WERI-Rb-1 (cell line): ENCODE data around the gene GALNTL6.
"Not testable (repeated sequence)": the region's sequence is repeated elsewhere in the genome, so short reads cannot be mapped to it uniquely, and the experiment has no call there.

Source experiments
- DNase-seq: peaks from one replicate; pipeline ENCODE4 v3.0.0-alpha.2; 2020
- H3K27ac ChIP-seq: fragments of 250-450 bp; sonication (Bioruptor Pico); 2 replicates; pipeline ENCODE4 v1.5.1; 2020; ENCODE audit warnings: mild to moderate bottlenecking, moderate library complexity
- H3K27me3 ChIP-seq: fragments of 250-450 bp; sonication (Bioruptor Pico); 2 replicates; pipeline ENCODE4 v1.5.1; 2021; ENCODE audit warnings: mild to moderate bottlenecking, low read depth, moderate library complexity; ENCODE audit not compliant: insufficient read depth, severe bottlenecking
- H3K36me3 ChIP-seq: fragments of 250-450 bp; sonication (Bioruptor Pico); 2 replicates; pipeline ENCODE4 v1.5.1; 2020; ENCODE audit warnings: mild to moderate bottlenecking, moderate library complexity
- H3K4me3 ChIP-seq: 2 replicates; pipeline ENCODE4 v1.5.1; 2011; ENCODE audit warnings: low read depth, mild to moderate bottlenecking, control low read depth, low read length
- H3K9me3 ChIP-seq: fragments of 250-450 bp; sonication (Bioruptor Pico); 2 replicates; pipeline ENCODE4 v1.5.1; 2021; ENCODE audit warnings: mild to moderate bottlenecking, moderate library complexity; ENCODE audit not compliant: severe bottlenecking
- TF ChIP-seq, protein P1 (sequence below): IDR thresholded peaks from 2 replicates; pipeline ENCODE4 v1.5.1; 2011; ENCODE audit warnings: low read depth, mild to moderate bottlenecking, control low read depth, inconsistent platforms, low read length

Gene GALNTL6

DNA sequence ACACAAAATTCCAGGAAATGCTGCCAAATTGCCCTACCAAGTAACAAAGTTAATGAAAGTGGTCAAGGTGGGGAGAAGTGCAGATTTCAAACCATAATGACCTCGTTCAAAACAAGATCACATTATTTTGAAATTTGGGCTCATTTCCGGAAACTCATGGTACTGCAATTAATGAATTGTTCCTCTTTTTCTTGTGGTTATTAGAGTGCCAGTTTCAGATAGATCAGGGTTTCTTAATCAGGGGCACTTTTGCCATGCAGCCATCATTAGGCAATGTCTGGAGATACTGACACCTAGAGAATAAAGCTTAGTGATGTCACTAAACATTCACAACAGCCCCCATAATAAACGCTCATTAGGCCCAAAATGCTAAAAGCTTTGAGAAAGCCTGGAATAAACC lies 973.9 kb downstream of the GALNTL6 start:
- Histone ChIP-seq H3K36me3 (no peaks in the 10 kb centered on the region), H3K9me3 (no peaks in the 10 kb centered on the region), H3K4me3 (no peak overlapping the region), H3K27me3 (no peaks in the 10 kb centered on the region), H3K27ac (no peak overlapping the region)
- TF ChIP-seq, protein P1, sequence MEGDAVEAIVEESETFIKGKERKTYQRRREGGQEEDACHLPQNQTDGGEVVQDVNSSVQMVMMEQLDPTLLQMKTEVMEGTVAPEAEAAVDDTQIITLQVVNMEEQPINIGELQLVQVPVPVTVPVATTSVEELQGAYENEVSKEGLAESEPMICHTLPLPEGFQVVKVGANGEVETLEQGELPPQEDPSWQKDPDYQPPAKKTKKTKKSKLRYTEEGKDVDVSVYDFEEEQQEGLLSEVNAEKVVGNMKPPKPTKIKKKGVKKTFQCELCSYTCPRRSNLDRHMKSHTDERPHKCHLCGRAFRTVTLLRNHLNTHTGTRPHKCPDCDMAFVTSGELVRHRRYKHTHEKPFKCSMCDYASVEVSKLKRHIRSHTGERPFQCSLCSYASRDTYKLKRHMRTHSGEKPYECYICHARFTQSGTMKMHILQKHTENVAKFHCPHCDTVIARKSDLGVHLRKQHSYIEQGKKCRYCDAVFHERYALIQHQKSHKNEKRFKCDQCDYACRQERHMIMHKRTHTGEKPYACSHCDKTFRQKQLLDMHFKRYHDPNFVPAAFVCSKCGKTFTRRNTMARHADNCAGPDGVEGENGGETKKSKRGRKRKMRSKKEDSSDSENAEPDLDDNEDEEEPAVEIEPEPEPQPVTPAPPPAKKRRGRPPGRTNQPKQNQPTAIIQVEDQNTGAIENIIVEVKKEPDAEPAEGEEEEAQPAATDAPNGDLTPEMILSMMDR: no peak
- no peak for DNase-seq

DNA sequence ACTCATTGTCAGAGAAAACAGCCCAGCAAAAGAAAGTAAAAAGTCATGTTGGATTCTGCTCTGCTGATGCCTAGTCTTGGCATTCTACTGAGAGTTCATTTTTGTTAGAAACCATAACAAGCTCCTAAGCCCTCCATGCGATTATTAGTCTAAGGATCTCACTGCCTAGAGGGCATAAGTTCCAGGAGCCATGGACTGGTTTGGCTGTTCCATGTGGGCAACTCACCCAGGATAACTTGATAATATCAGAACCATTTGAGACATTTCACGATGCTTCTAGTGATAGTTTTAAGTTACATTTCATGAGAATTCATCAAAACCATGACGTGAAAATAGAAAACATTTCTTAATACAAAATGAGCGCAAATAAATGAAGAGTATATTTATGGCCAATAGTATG lies 978.6 kb downstream of the GALNTL6 start:
- TF ChIP-seq, protein P1: no peak
- H3K4me3 ChIP-seq: no peak overlapping the region
- DNase-seq: no peak
- H3K36me3 ChIP-seq: no peaks in the 10 kb centered on the region
- H3K27ac ChIP-seq: no peak overlapping the region
- no peaks in the 10 kb centered on the region for H3K9me3 ChIP-seq
- no peaks in the 10 kb centered on the region for H3K27me3 ChIP-seq

- Histone ChIP-seq H3K4me3 (no peak overlapping the region), H3K9me3 (no peaks in the 10 kb centered on the region), H3K27me3 (no peaks in the 10 kb centered on the region), H3K36me3 (no peaks in the 10 kb centered on the region), H3K27ac (no peak overlapping the region)
- no peak for DNase-seq
- TF ChIP-seq, protein P1: no peak
Measured at GRCh38 chr4:172793565-172794306, 980.5 kb downstream of the GALNTL6 start.

- Histone ChIP-seq H3K4me3 (no peak overlapping the region), H3K27ac (no peak overlapping the region), H3K27me3 (no peaks in the 10 kb centered on the region), H3K9me3 (no peaks in the 10 kb centered on the region), H3K36me3 (no peaks in the 10 kb centered on the region)
- TF ChIP-seq, protein P1: no peak
- DNase-seq: no peak
Measured at GRCh38 chr4:172794307-172794703, 981.1 kb downstream of the GALNTL6 start.

DNA sequence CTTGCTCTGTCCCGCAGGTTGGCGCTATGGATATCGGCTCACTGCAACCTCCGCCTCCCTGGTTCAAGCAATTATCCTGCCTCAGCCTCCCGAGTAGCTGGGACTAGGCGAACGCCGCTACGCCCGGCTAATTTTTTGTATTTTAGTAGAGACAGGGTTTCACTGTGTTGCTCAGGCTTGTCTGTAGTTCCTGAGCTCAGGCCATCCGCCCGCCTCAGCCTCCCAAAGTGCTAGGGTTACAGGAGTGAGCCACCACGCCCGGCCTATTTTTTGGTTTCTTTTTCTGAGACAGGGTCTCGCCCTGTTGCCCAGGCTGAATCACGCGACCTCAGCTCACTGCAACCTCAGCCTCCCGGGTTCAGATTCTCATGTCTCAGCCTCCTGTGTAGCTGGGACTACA lies 984.1 kb downstream of the GALNTL6 start:
- not testable (repeated sequence) for H3K36me3 ChIP-seq, H3K27me3 ChIP-seq, DNase-seq, H3K9me3 ChIP-seq, H3K4me3 ChIP-seq, H3K27ac ChIP-seq

DNA sequence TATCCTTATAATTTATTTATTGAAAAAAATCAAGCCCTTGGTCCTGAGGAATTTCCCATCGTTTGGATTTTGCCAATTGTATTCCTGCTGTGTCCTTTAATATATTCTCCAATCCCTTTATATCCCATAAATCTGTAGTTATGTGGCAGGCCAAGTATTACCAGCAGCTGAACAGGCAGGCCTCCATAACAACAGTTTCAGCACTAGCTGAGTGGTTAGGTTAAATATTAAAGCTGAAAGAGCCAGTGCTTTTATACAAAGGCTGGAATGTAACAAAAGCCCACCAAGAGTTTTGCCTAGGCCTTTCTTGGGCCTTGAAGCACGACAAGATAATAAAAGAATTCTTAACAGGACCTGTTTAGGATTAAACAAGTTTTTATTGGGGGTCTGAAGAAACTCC lies 988.8 kb downstream of the GALNTL6 start:
- no peak overlapping the region for H3K4me3 ChIP-seq
- H3K36me3 ChIP-seq: no peaks in the 10 kb centered on the region
- no peaks in the 10 kb centered on the region for H3K9me3 ChIP-seq
- DNase-seq: no peak
- TF ChIP-seq, protein P1: no peak
- no peak overlapping the region for H3K27ac ChIP-seq
- H3K27me3 ChIP-seq: no peaks in the 10 kb centered on the region
